Kidney (tissue), 14 donors: ENCODE results near the gene CD96. TPM values are rescaled to one million over a fixed set of nuclear protein-coding genes. Genes with fewer than 3 reads are reported as not detected.

Experiments used
- DNase-seq, 5 donors: peaks; one replicate each; pipeline ENCODE4 v3.0.0-alpha.2; 2013 to 2020
- FAIRE-seq: peaks from 2 replicates; lab custom pipeline; 2012; peaks lifted over from hg19 to GRCh38; lab: Jason Lieb, UNC
- H3K27ac ChIP-seq, 2 donors: one replicate each; pipeline ENCODE4 v1.7.0; 2013; ENCODE audit warnings: low read depth in 2 of 2, low read length in 2 of 2, inconsistent platforms in 1 of 2
- H3K27me3 ChIP-seq: one replicate; pipeline ENCODE4 v1.7.1; 2013; ENCODE audit warnings: low read length, inconsistent platforms; ENCODE audit not compliant: control insufficient read depth, insufficient read depth
- H3K36me3 ChIP-seq, 3 donors: one replicate each; pipeline versions ENCODE4 v1.7.0 to v1.7.1; 2013; ENCODE audit warnings: low read length in 3 of 3, control low read depth in 1 of 3, inconsistent platforms in 1 of 3; ENCODE audit not compliant: insufficient read depth in 3 of 3, control insufficient read depth in 2 of 3
- H3K4me1 ChIP-seq, 3 donors: one replicate each; pipeline versions ENCODE4 v1.7.0 to v1.7.1; 2013; ENCODE audit warnings: low read length in 3 of 3, inconsistent platforms in 1 of 3, low read depth in 1 of 3; ENCODE audit not compliant: control insufficient read depth in 2 of 3, insufficient read depth in 2 of 3
- H3K4me3 ChIP-seq, 3 donors: one replicate each; pipeline versions ENCODE4 v1.7.0 to v1.8.1; 2013; ENCODE audit warnings: low read length in 3 of 3, control low read depth in 1 of 3, inconsistent platforms in 1 of 3
- H3K9ac ChIP-seq, 3 donors: one replicate each; pipeline versions ENCODE4 v1.7.0 to v1.7.1; 2013; ENCODE audit warnings: low read length in 3 of 3, control low read depth in 1 of 3, inconsistent platforms in 1 of 3
- H3K9me3 ChIP-seq, 3 donors: one replicate each; pipeline versions ENCODE4 v1.7.0 to v1.7.1; 2013; ENCODE audit warnings: low read length in 3 of 3, control low read depth in 1 of 3, inconsistent platforms in 1 of 3; ENCODE audit not compliant: control insufficient read depth in 2 of 3, insufficient read depth in 1 of 3
- CTCF ChIP-seq: IDR thresholded peaks from 3 replicates; pipeline ENCODE4 v1.5.1; 2012; ENCODE audit warnings: mild to moderate bottlenecking, moderate library complexity, borderline replicate concordance; ENCODE audit not compliant: insufficient read depth; ENCODE audit errors: extremely low read depth
- intact Hi-C: fragments of 100-400 bp; cut with DNase I; formaldehyde crosslinking; loops from one replicate; pipeline ENCODE4 v1.11.1; 2022
- polyA plus RNA-seq: library from polyadenylated mRNA; stranded (reverse); fragments of 350-450 nt; fragmentation: Illumina TruSeq; extraction: RNeasy Lipid Tissue Mini Kit (QIAGEN cat#74804); gene quantifications from one replicate; pipeline ENCODE4 v1.2.3, GENCODE V29; 2014; ENCODE audit warnings: low read depth, low replicate concordance; ENCODE audit not compliant: insufficient read depth
- total RNA-seq: library from RNA; stranded (reverse); fragmentation: NEBNext Ultra II Directional; extraction: Animal tissue kit (Norgen Biotek cat#: 25700); gene quantifications from one replicate; pipeline ENCODE4 v1.2.1, GENCODE V29; 2021
- donor health status: control.
- donor health status: control.
- donor health status: control.
- donor health status: control.
- donor health status: control.
- donor health status: DM: yes; HTN: yes; CAD: no.
- donor health status: Normal renal cell carcinoma (clear cell type).

CD96 gene
- total and polyA plus RNA-seq, 2 donors from 2014 or later, result 0.09 to 9.5 TPM

- FAIRE-seq, result no peak
- H3K9me3 ChIP-seq, result no peaks in the 10 kb centered on the region
- H3K27me3 ChIP-seq, result no peaks in the 10 kb centered on the region
- peaks cover 0 to 2% (median 0%) of the 10 kb centered on the region in 3 donors for H3K4me1 ChIP-seq
- H3K9ac ChIP-seq, result no peak overlapping the region
- no peak for DNase-seq
- no peak overlapping the region for H3K27ac ChIP-seq
- no peaks in the 10 kb centered on the region for H3K36me3 ChIP-seq
- intact Hi-C loops, result no loop called here
- H3K4me3 ChIP-seq, result no peak overlapping the region
- no peak for TF ChIP-seq CTCF
Observed at GRCh38 chr3:111681661-111682426, 139.8 kb downstream of the CD96 start.

GRCh38 chr3:111684640-111685039, 142.6 kb downstream of the CD96 start:
- TF ChIP-seq CTCF, result no peak
- no peak overlapping the region for H3K27ac ChIP-seq
- DNase-seq (no peak), FAIRE-seq (no peak)
- H3K4me1 ChIP-seq, result no peaks in the 10 kb centered on the region
- no peak overlapping the region for H3K4me3 ChIP-seq
- no peaks in the 10 kb centered on the region for H3K9me3 ChIP-seq
- H3K27me3 ChIP-seq, result no peaks in the 10 kb centered on the region
- intact Hi-C loops, result no loop called here
- H3K36me3 ChIP-seq, result no peaks in the 10 kb centered on the region
- H3K9ac ChIP-seq, result no peak overlapping the region

- Histone ChIP-seq H3K9ac (no peak overlapping the region), H3K4me1 (no peaks in the 10 kb centered on the region), H3K27me3 (no peaks in the 10 kb centered on the region), H3K27ac (no peak overlapping the region), H3K4me3 (no peak overlapping the region), H3K36me3 (no peaks in the 10 kb centered on the region), H3K9me3 (no peaks in the 10 kb centered on the region)
- intact Hi-C loops, result no loop called here
- FAIRE-seq (no peak), DNase-seq (no peak)
- no peak for TF ChIP-seq CTCF
Observed at GRCh38 chr3:111688190-111688800, 146.3 kb downstream of the CD96 start.
